ENCODE measurements around the gene ALDH3B2. TPM values are rescaled to one million over a fixed set of nuclear protein-coding genes. Genes with fewer than 3 reads are reported as not detected.
A peak's percentile ranks its signal among the peaks of the same experiment; 100 is the strongest.

The ALDH3B2 gene
- total RNA-seq, 1 donor: not detected

GRCh38 chr11:67613960-67614715 lies 60.3 kb downstream of the ALDH3B2 start:
- TF ChIP-seq CTCF (IDR thresholded peaks at IDR 0.05; ENCODE audit: insufficient read depth, low read length): peak; percentile 80
- DNase-seq (ENCODE audit: low read depth): peak; percentile 31
- peak overlapping the region; percentile 48 for H3K4me3 ChIP-seq (ENCODE audit: low read depth, low read length)

- no peak for TF ChIP-seq CTCF (IDR thresholded peaks at IDR 0.05; ENCODE audit: insufficient read depth, low read length)
- DNase-seq (ENCODE audit: low read depth): no peak
- H3K4me3 ChIP-seq (ENCODE audit: low read depth, low read length): no peak overlapping the region
Measured at GRCh38 chr11:67613313-67613959, 61.0 kb downstream of the ALDH3B2 start.

- TF ChIP-seq CTCF (IDR thresholded peaks at IDR 0.05; ENCODE audit: insufficient read depth, low read length): no peak
- DNase-seq (ENCODE audit: low read depth): no peak
- no peak overlapping the region for H3K4me3 ChIP-seq (ENCODE audit: low read depth, low read length)
Measured at GRCh38 chr11:67612751-67613150, 61.7 kb downstream of the ALDH3B2 start.

Small RNAs within 50 kb of the gene (small RNA-seq; reads per million reads assigned to genes)
- not detected for gene RPL37P2

Other genes with a start within 250 kb of the ALDH3B2 start
- gene RPS6KB2, start 246.1 kb downstream of the ALDH3B2 start, total RNA-seq (ENCODE audit: low replicate concordance): 19.7 and 35.6 TPM in 2 replicates
- gene PTPRCAP, start 236.9 kb downstream of the ALDH3B2 start, total RNA-seq (ENCODE audit: low replicate concordance): 0.41 and 0.45 TPM in 2 replicates
- gene CORO1B, start 231.1 kb downstream of the ALDH3B2 start, total RNA-seq (ENCODE audit: low replicate concordance): 42.3 and 76.4 TPM in 2 replicates
- not detected in 2 replicates for gene GPR152, start 221.9 kb downstream of the ALDH3B2 start, total RNA-seq (ENCODE audit: low replicate concordance)
- gene CABP4, start 219.3 kb downstream of the ALDH3B2 start, total RNA-seq (ENCODE audit: low replicate concordance): not detected in 2 replicates
- 19.2 and 27.9 TPM in 2 replicates for gene TMEM134, start 205.4 kb downstream of the ALDH3B2 start, total RNA-seq (ENCODE audit: low replicate concordance)
- 38.4 and 75.9 TPM in 2 replicates for gene AIP, start 191.6 kb downstream of the ALDH3B2 start, total RNA-seq (ENCODE audit: low replicate concordance)
- gene PITPNM1, start 169.3 kb downstream of the ALDH3B2 start, total RNA-seq (ENCODE audit: low replicate concordance): 9.2 and 24.0 TPM in 2 replicates
- gene CDK2AP2, start 166.5 kb downstream of the ALDH3B2 start, total RNA-seq (ENCODE audit: low replicate concordance): 8.7 and 22.1 TPM in 2 replicates
- not detected in 2 replicates for gene CABP2, start 151.2 kb downstream of the ALDH3B2 start, total RNA-seq (ENCODE audit: low replicate concordance)
- gene GSTP1, start 90.8 kb downstream of the ALDH3B2 start, total RNA-seq (ENCODE audit: low replicate concordance): 172 and 538 TPM in 2 replicates
- 116 and 138 TPM in 2 replicates for gene NDUFV1, start 67.7 kb downstream of the ALDH3B2 start, total RNA-seq (ENCODE audit: low replicate concordance)
- 8.4 and 9.5 TPM in 2 replicates for gene NUDT8, start 44.7 kb downstream of the ALDH3B2 start, total RNA-seq (ENCODE audit: low replicate concordance)
- not detected in 2 replicates for gene TBX10, start 34.9 kb downstream of the ALDH3B2 start, total RNA-seq (ENCODE audit: low replicate concordance)
- gene ACY3, start 23.9 kb downstream of the ALDH3B2 start, total RNA-seq (ENCODE audit: low replicate concordance): not detected in 2 replicates

Data from fibroblast of the aortic adventitia (primary cell).